NCI-H446 treated with DMSO at 0.1 percent for 48 hours (cell line): ENCODE data around the gene RGS7.

Experiments
- DNase-seq: peaks from one replicate; lab custom pipeline; 2025; lab: John Stamatoyannopoulos, UW

RGS7 gene

DNA sequence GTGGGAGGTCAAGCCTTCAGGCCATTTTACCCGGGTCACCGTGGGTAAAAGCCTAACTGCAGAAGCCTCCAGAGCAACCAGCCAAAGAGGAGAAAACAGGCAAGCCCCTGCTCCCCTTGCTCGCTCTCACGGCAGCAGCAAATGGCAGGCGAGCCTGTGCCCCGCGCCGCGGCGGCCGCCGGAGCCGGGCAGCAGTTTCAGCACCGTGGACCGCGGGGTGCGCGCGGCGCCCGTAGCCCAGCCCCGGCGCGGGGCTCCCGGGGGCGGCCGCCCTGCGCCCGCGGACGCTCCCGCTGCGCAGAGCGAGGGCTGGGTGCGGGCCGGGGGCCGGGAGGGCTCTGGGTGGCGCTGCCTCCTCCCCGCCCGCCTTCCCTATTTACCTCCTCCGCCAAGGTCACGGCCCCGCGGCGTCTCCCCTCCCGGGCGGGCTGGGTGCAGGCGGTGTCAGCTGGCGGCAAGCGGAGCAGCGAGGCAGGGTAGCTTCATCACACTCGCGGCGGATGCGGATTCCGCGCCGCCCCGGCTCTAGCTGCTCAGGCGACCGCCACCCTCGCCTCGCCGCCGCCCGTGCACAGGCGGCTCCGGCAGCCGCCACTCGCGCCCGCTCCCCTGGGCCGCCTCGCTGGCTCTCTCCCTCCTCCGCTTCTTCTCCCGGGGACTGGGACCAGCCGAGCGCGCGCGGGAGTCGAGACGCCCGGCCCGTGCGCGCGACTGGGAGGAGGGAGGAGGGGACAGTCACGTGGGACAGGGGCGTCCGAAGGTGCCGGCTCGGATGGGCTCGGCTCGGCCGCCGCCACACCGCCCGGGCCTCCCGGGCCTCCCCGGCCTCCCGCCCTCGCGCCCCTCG is at the start of gene RGS7:
Gene RGS7 (minus strand): TSS at position 687 of the 847 bp plus-strand sequence.
- no peak for DNase-seq

- DNase-seq: no peak
Observed at GRCh38 chr1:241406421-241406820, 49.4 kb upstream of the RGS7 start.

DNA sequence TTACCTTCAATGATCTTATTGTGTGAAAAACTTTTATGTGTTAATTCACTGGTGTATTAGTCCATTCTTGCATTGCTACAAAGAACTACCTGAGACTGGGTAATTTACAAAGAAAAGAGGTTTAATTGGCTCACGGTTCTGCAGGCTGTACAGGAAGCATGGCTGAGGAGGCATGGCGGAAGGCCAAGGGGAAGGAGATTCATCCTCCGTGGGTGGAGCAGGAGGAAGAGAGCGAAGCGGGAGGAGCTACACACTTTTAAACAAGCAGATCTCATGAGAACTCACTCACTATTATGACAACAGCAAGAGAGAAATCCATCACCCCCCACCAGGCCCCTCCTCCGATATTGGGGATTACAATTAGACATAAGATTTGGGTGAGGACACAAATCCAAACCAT is 44.2 kb upstream of the RGS7 start:
- no peak for DNase-seq

DNA sequence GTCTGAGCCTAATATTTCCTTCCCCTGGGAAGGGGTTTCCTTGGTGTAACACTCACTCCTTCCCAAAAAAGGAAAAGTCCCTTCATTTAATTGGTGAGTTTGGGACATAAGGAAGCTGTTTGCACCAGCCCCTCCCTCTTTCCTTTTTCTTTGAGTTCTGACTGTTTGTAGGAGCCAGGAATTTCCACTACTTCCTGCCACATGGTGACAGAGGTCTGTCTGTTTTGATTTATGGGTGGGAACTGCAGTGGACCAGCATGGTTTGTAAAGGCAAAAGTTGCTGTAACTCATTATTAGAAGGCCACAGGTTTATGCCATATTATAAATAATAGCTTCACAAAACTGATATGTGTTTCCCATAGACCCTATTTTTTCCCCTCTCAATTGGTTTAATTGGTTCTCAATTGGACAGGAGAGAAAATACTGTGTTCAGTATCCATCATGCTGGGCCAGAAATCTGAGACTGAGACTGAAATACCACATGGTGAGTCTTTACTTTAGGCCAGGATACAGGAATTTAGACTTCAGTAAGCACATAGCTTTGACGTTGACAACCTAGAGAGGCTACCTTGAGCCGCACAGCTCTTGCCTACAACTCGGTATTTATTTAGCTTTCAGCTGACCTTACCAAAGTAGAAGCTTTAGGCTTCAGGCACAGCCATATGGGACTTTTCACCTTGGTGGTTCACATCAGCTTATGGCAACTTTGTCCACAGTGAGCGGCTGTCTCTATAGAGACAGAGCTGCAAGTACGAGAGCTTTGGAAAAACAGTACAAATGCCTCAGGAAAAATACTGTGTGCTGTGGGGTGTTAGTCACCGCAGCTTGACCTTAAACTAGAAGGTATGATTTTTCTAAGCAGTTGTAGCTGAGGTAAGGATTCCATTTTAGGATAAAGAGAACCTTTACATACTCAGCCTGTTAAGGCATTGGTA is 40.0 kb upstream of the RGS7 start:
- no peak for DNase-seq

GRCh38 chr1:241391926-241392710 is 35.1 kb upstream of the RGS7 start:
- no peak for DNase-seq

- no peak for DNase-seq
Observed at GRCh38 chr1:241390526-241390925, 33.5 kb upstream of the RGS7 start.

DNA sequence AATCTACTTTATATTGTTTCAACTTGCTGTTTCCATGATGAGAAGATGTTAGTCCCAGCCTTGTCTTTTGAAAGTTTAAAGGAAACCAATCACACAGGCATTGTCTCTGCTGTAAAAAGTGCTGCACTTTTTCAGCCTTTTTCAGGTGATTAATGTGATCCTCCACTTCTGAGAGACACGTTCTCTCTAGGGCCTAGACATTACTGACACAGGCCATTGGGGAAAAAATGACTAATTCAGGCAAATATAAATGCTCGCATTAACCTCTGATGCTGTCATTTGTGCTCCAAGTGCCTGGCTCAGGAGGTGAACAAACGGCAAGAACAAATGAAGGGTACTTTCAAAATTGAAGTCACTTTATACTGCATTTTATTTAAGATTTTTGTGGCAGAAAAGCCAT is 32.4 kb upstream of the RGS7 start:
- no peak for DNase-seq

GRCh38 chr1:241387216-241387615 is 30.2 kb upstream of the RGS7 start:
- no peak for DNase-seq

GRCh38 chr1:241376701-241377100 is 19.7 kb upstream of the RGS7 start:
- no peak for DNase-seq

GRCh38 chr1:241375886-241376285 is 18.9 kb upstream of the RGS7 start:
- no peak for DNase-seq

GRCh38 chr1:241366196-241366595 is 9.2 kb upstream of the RGS7 start:
- DNase-seq: no peak

GRCh38 chr1:241362350-241362749 is 5.3 kb upstream of the RGS7 start:
- no peak for DNase-seq

DNA sequence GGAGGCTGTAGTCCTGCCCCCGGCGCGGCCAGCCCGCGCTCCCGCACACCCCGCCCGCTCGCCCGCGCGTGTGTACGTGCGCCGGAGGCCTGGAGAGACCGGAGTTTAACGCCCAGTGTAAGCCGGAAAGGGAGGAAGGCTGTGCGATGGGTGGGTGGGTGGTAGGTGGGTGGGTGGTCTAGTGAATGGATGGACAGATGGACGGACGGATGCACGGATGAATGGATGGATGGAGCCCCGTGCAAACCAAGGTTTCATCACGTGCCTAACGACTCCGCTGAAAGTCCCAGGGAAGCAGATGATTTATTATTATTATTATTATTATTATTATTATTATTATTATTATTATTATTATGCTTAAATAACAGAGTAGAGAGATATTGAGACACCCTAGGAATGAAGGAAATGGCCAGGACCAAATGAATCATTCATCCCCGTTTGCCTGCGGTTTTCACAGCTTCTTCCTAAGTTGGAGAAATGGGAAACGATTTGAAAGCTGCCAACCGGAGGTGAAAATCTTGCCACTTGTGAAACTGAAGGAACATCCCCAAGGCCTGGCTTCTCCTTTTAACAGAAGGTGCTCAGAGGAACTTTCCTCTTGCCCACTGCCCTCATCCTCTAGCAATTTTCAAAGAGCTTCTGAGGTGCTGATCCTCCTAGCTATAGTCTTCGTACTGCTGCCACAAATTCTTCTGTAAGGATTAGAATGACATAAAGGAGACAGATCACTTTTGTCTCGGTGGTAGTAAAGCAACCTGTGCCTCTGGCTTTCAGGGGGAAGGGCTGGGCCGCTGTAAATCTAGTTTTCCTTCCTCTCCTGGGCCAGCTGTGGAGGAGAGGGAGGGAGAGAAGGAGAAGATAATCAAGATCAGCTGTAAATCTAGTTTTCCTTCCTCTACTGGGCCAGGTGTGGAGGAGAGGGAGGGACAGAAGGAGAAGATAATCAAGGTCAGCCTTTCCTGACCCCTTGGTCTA is 648 bp upstream of the RGS7 start:
- DNase-seq: no peak

GRCh38 chr1:241356187-241356518 is 852 bp downstream of the RGS7 start:
- DNase-seq: no peak

DNA sequence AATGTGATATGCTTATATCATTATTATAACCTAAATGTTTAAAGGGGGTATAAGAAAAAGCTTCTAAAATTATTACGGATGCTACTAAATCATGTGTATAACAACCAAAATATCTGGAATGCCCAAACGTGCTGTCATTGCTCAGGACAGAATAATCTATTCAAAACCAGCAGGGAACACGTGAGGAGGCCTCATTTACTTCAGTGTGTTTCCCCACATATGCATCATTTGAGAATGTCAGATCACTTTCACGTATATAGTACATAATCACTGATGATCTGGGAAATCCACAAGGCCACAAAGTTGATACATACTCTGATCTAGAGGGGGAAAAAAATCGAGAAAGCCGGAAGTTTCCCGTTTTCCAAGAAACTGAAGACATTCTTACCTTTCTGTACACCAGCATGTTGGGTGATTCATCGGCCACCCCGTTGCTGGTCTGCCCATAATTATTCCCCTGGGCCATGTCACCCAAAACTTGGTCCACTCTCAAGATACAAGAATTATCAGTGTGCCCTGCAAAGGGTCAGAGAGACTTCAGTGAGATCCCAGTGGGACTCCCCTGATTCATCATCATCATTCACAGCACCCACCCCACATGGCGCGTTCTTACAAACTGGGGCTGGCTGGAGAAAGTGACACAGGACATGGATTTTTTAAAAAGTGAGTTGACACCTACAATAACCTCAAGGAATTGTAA is 1.5 kb downstream of the RGS7 start:
- DNase-seq: no peak

DNA sequence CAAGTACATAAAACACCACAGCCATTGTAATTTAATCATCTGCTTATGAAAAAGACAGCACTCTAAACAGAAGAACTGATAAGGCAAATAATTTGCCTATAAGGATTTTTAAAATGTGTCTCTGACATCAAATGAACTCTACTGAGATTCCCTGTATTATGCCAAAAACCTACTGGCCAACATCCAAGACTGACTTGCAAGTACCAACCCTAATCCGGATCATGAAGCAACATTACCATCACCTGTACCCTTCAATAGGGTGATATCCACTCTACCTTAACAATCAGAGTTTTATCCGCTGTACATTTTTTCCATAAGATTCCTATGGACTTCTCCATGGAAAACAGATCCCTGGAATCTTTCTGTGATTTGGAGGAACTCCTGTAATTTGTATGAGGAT is 4.6 kb downstream of the RGS7 start:
- no peak for DNase-seq

GRCh38 chr1:241351841-241352240 is 5.2 kb downstream of the RGS7 start:
- no peak for DNase-seq

GRCh38 chr1:241343956-241344355 is 13.0 kb downstream of the RGS7 start:
- DNase-seq: no peak

DNA sequence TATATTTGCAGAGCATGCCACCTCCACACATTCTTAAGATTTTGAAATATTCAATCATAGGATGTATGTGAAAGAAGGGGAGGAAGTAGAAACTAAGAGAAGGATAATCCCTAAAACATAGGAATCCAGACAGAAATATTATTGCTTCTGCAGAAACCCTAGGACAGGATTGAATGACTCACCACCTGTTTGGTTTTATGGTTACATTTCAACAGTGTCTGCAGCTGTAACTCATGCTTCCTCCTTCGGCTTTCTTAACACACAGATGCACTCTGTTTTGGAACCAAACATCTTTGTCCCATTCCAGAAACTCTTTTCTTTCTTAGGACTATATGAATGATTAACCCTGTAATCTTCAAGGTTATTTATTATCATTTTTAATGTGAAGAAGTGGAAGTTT is 20.7 kb downstream of the RGS7 start:
- DNase-seq: no peak

DNA sequence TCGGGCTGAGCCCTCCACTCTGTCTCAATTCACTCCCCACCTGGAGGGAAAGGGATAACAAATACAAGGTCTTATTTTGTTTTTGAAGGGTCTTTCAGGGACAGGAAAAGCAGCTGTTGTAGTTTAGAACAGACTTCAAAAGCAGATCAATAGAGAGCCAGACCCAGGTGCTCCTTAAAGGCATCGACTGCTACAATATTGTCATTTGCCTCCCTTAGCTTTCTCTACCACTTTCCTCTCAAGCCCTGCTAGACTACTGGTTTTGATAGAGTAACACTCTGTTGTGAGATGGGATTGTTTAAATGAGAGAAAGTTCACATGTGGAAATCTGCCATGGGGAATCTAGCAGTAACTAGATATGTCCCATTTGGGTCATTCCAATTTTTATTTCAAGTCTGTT is 24.0 kb downstream of the RGS7 start:
- DNase-seq: no peak

DNA sequence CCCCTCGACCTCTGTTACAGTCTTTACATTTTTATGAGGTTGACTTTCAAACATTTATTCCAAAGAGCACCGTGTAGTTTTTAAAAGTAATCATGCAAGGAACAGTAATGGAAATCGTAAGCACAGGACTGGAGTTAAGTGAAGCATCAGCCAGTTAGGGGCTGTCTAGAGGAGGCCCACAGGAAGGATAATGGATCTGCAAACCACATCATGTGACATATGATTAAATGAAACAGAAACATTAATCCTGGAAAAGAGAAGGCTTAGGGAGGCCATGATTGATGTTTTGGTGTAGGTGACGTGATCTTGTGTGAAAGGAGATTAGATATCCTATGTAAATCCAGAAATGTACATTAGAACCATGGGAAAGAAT is 25.0 kb downstream of the RGS7 start:
- DNase-seq: no peak
